Measurements from ENCODE around the gene CDS2. TPM values are rescaled to one million over a fixed set of nuclear protein-coding genes. Genes with fewer than 3 reads are reported as not detected.

CDS2 gene
- total and polyA plus RNA-seq, 2 of the 13 experiments (the other 11 are each of a cell fraction or from before 2014, with no cell fraction given): 81.3 to 153 TPM

- TF ChIP-seq ZNF83 (CRISPR knock-in tag; IDR thresholded peaks at IDR 0.05; ENCODE audit: borderline replicate concordance) (0 out of 2 replicates have a peak, but pooled peaks have one; percentile 18), ZNF468 (CRISPR knock-in tag; IDR thresholded peaks at IDR 0.05) (no peak), HBP1 (CRISPR knock-in tag; IDR thresholded peaks at IDR 0.05; ENCODE audit: low read depth) (peak; percentile 70; the same call in 1 of the 2 replicates), ARNT (IDR thresholded peaks at IDR 0.05) (no peak), ZNF10 (CRISPR knock-in tag; IDR thresholded peaks at IDR 0.05; ENCODE audit: borderline replicate concordance, low read depth) (no peak), ZSCAN12 (CRISPR knock-in tag; IDR thresholded peaks at IDR 0.05) (no peak), ZNF101 (CRISPR knock-in tag; IDR thresholded peaks at IDR 0.05; ENCODE audit: borderline replicate concordance, low read depth) (no peak), ZNF7 (CRISPR knock-in tag; IDR thresholded peaks at IDR 0.05) (no peak), ZNF256 (CRISPR knock-in tag; conservative IDR thresholded peaks at IDR 0.05) (no peak), PBX2 (CRISPR knock-in tag; IDR thresholded peaks at IDR 0.05) (peak; percentile 60; the same call in 1 of the 2 replicates), CTCF (CRISPR knock-in tag; IDR thresholded peaks at IDR 0.05) (peak; percentile 67), ATF1 (CRISPR knock-in tag; IDR thresholded peaks at IDR 0.05) (no peak), CCAR2 (optimal IDR thresholded peaks at IDR 0.05; ENCODE audit: low read depth, low read length) (no peak), HNRNPK (IDR thresholded peaks at IDR 0.05; ENCODE audit: low read depth, low read length, poor library complexity, severe bottlenecking) (no peak), ZNF597 (CRISPR knock-in tag; IDR thresholded peaks at IDR 0.05) (no peak), KDM4B (CRISPR knock-in tag; IDR thresholded peaks at IDR 0.05) (no peak), ZMAT5 (CRISPR knock-in tag; IDR thresholded peaks at IDR 0.05; ENCODE audit: borderline replicate concordance, low read depth) (no peak), FOXK2 (IDR thresholded peaks at IDR 0.05) (peak; percentile 85), ZNF776 (CRISPR knock-in tag; IDR thresholded peaks at IDR 0.05) (no peak), ZFP1 (CRISPR knock-in tag; IDR thresholded peaks at IDR 0.05) (no peak), PCBP1 (IDR thresholded peaks at IDR 0.05; ENCODE audit: borderline replicate concordance, low read depth, low read length) (no peak), FLYWCH1 (CRISPR knock-in tag; IDR thresholded peaks at IDR 0.05) (no peak), MEIS2 (CRISPR knock-in tag; IDR thresholded peaks at IDR 0.05) (peak; percentile 75; the same call in 1 of the 2 replicates), KMT2A (CRISPR knock-in tag; IDR thresholded peaks at IDR 0.05) (peak; percentile 28; the same call in 1 of the 2 replicates), ZNF891 (CRISPR knock-in tag; IDR thresholded peaks at IDR 0.05) (no peak; the same call in 1 of the 2 replicates), SYNCRIP (IDR thresholded peaks at IDR 0.05; ENCODE audit: insufficient read depth, low read depth, low read length) (no peak), ZNF562 (CRISPR knock-in tag; IDR thresholded peaks at IDR 0.05; ENCODE audit: borderline replicate concordance) (no peak)
Measured at GRCh38 chr20:5172903-5173463, 46.2 kb downstream of the CDS2 start (continued).

Measured in HepG2 (cell line).